ENCODE data around the gene RASA3.

The RASA3 gene

GRCh38 chr13:114064450-114065140 is 67.8 kb downstream of the RASA3 start:
- no peak for DNase-seq

GRCh38 chr13:114063545-114064449 is 68.6 kb downstream of the RASA3 start:
- DNase-seq, result no peak

- no peak for DNase-seq
These were observed 69.7 kb downstream of the RASA3 start for GRCh38 chr13:114062754-114063153.

GRCh38 chr13:114062341-114062740 is 70.1 kb downstream of the RASA3 start:
- DNase-seq, result no peak

- DNase-seq, result no peak
These were observed 70.7 kb downstream of the RASA3 start for GRCh38 chr13:114061744-114062143.

- no peak for DNase-seq
These were observed 71.4 kb downstream of the RASA3 start for GRCh38 chr13:114061047-114061446.

GRCh38 chr13:114059946-114060860 is 72.2 kb downstream of the RASA3 start:
- no peak for DNase-seq

- DNase-seq, result no peak
These were observed 73.0 kb downstream of the RASA3 start for GRCh38 chr13:114059428-114059827.

GRCh38 chr13:114058051-114058867 is 74.2 kb downstream of the RASA3 start:
- no peak for DNase-seq

GRCh38 chr13:114057166-114058050 is 75.0 kb downstream of the RASA3 start:
- DNase-seq, result no peak

GRCh38 chr13:114056205-114057013 is 76.0 kb downstream of the RASA3 start:
- DNase-seq, result no peak

- no peak for DNase-seq
These were observed 76.7 kb downstream of the RASA3 start for GRCh38 chr13:114055766-114056165.

GRCh38 chr13:114054830-114055439 is 77.5 kb downstream of the RASA3 start:
- no peak for DNase-seq

GRCh38 chr13:114054264-114054663 is 78.2 kb downstream of the RASA3 start:
- DNase-seq, result no peak

- DNase-seq, result no peak
These were observed 79.4 kb downstream of the RASA3 start for GRCh38 chr13:114053026-114053425.

GRCh38 chr13:114050536-114051450 is 81.6 kb downstream of the RASA3 start:
- no peak for DNase-seq

- DNase-seq, result no peak
These were observed 82.8 kb downstream of the RASA3 start for GRCh38 chr13:114049626-114050101.

- DNase-seq, result peak; percentile 54
These were observed 83.4 kb downstream of the RASA3 start for GRCh38 chr13:114049026-114049425.
